GM18499 (cell line): ENCODE results near the gene PWP1.
A peak's percentile ranks its signal among the peaks of the same experiment; 100 is the strongest.

Source experiments
- ATAC-seq: cut with Tn5 transposase; IDR thresholded peaks from one replicate; pipeline ENCODE4 v1.9.1; 2021; ENCODE audit warnings: moderate number of reproducible peaks; ENCODE audit not compliant: insufficient read depth, unreplicated experiment

Gene PWP1

DNA sequence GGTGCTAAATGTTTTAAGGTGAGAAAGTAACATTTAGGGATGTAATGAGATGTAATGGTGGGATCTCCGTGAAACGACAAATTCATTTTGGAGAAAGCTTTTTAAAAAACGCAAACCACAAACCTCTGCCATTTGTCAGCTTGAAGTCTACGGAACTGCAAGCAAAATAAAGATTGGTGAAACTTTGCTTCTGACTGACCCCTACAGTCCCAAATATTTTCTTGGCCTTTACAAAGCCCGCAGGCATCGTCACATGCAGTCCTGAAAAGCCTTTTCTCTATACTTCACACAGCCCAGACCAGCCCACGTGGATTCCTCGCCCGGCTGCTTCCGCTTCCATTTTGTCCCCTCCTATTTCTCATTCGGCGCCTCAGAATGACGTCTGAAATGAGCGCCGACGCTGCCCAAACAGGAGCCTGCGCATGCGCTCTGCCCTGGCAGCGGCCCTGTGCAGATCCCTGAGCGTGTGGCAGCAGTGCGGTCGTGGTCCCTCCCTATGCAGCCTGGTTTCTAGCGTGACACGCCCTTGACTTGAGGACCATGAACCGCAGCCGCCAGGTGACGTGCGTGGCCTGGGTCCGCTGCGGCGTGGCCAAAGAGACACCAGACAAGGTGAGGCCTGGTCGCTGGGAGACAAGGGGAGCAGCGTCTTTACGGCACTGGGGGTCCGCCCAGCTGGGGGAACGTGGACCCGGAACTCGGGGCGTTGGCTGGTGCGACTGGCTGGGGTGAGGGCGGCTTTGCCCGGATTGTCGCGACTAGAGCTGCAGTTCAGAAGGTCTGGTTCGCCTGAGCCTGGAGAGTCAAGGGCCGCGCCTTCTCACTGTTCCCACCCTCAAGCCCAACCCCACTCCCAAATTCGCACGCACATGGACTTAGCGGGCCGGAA, at the start of gene PWP1:
TSS of gene PWP1 (plus strand) at position 440 of the 889 bp plus-strand sequence. CDS start at position 541, 101 bp downstream.
- peak; percentile 68 for ATAC-seq

DNA sequence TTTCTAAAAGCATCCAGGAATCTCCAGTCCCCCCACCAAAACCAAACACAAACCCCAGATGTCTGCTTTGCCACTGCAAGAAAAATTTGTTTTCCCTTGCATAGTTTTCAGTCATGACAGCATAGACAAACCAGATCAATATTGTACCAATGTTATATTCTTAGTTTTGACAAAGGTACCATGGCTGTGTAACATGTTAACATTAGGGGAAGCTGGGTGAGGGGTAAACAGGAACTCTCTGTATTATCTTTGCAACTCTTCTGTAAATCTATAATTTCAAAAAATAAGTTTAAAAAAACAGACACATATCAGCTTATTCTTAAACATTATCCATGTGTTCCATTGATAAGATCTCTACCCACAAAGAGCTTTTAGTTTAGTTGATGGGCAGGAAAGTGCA, 44.4 kb upstream of the PWP1 start:
- ATAC-seq = no peak

DNA sequence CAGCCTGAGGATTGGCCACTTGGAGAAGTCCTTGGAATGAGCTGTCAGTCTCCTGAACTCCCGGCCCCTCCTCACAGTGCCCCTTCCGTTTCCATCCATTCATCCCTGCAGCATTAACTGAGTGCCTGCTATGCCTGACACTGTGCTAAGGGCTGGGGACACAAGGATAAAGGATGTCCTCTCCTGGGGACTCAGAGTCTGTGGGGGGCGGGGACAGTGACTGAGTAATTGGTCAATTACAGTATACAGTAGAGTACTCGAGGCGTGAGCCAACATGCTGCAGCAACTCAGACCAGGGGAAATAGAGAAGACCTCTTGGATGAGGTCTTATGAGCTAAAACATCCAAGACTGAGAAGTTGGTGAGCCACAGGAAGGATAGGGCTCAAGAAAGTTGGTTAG, 43.4 kb upstream of the PWP1 start:
- ATAC-seq = no peak

DNA sequence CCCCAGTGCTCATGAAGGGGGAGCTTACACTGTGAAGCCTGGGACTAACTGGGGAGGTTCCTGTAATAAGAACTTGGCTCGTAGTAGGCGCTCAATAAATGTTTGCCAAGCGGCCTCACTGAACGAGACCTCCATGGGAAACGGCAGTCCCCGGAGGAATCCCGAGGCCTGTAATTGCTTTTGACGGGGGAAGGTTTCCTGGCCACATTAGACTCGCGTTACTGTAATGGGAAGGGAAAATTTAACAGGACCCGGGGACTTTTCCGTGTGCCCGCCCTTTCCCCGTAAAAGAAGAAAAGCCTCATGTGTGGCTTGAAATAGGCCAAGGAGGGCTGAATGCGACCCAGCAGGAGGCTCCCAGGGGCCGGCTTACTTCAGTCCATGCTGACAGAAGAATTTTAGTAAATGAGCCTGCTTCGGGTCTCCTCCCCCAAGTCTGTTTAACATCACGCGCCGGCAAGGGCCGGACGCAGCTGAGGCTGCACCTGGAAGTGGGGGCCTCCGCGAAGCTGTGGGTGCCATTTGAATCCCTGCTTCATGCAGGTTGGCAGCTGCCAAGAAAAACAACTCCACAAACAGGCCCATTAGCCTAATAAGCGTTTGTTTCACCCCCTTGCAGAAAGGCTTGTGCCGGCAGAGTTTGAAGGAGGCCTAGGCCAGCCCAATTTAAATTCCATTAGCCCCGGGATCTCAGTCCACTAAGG, 39.8 kb upstream of the PWP1 start:
- no peak for ATAC-seq

DNA sequence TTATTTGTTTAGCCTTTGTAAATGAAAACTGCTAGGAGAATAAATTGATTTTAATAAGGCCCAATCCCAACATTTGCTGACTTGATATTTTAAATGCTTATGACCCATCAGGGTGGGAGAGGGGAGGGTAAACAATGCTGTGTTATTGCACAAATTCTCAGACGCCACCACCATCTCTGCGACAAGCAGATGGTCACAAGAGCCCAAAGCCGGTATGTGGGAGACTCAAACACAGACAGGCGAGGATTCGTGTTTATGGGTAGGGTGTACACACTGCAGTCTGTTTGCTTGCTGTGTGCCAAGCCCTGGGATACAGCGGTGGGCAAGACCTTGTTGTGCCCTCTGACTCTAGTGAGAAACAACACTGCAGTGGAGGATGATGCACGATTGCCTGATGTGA, 39.2 kb upstream of the PWP1 start:
- ATAC-seq = no peak

DNA sequence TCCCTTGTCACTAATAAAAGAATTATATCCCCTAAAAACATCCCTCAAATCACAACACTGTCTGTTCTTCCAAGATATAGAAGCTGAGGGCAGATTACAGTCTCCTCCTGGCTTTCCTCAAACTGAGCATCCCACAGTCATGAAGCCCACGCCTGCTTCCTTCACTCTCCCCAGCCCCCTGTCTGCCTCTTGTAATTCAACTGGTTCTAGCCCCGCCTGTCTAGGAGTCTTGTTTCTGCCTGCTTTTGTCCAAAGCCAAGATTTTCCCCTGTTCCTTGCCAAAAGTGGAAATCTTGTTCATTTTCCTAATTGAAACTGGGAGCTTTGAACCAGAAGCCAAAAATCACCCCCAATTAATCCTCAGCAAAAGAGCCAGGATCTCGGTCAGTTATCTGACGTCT, 35.9 kb upstream of the PWP1 start:
- ATAC-seq = no peak

DNA sequence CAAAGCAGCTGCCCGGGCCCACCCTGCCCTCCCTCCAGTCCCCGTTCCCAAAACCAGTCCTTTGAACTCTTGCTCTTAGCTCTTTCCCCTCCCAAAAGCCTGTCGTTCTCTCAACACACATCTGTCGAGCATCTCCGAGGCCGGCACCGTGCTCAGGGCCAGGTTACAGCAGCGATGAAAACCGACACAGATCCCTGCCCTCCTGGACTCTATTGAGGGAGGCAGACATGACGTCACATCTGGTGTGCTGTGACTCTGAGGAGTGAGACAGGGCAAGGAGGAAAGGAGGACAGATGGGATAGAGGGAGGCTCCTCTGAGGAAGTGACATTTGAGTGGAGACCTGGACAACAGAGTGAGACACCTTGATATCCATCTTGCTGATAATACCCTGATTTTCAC, 34.6 kb upstream of the PWP1 start:
- ATAC-seq = no peak

DNA sequence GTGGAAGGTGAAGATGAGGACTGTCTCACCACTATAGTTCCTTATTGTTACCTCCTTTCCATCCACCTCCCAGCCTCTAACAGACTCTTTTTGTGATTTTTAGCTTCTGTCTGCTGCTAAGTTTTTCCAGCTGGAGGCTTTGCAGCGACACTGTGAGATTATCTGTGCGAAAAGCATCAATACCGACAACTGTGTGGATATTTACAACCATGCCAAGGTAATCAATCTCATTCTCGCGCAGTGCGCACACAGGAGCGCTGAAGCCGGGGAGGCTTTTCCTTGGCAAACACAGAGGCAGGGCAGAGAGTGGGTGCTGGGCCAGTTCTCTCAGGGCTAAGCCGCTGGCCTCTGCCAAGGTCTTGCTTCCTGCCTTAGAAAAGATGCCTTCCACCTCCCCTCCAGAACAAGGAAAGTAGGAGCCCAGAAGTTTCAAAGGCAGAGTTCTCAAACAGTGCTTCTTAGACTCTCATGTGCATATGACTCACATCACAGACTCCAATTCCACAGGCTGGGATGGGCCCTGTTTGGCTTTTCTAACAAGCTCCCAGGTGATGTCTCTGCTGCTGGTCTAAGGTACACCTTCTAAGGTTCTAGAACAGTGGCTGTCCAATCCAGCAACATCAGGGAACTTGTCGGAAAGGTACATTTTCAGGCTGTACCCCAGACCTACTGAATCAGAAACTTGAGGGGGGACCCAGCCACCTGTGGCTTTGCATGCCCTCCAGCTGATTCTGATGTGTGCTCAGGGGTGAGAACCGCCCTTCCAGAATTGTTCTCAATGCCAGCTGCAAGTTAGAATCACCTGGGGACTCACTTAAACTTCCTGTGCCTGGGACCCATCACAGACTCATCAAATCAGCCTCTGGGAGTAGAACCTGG, 33.8 kb upstream of the PWP1 start:
- ATAC-seq = no peak

DNA sequence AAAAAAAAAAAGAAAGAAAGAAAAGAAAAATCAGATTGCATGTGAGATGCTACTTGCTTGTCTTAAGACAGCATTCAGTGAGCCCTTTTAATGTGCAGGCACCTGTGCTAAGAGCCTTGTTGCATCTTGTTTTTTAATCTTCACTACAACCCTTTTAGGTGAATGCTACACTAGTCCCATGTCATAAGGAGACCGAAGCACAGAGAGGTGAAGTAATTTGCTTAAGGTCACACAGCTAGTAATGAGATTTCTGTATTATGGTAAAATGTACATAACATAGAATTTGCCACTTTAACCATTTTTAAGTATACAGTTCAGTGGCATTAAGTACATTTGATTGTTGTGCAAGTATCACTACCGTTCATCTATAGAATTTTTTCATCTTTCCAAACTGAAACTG, 32.1 kb upstream of the PWP1 start:
- ATAC-seq = no peak

DNA sequence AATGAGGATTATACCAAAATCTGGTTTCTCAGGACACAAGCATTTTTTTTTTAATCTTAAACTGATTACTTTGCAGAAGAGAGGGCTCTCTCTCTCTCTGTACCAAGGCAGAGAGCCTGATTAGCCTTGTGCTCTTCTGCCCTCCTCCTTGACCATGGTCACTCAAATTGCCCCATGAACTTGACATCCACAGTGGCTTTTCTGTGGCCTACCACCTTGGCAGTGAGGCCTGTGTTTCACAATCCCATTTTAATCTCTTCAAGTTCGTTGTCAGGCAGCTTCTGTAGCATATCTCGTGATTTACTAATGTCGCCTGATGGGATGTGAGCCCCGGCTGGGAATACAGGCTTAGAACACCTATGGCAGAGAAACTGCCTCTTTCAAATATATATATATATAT, 30.7 kb upstream of the PWP1 start:
- no peak for ATAC-seq

DNA sequence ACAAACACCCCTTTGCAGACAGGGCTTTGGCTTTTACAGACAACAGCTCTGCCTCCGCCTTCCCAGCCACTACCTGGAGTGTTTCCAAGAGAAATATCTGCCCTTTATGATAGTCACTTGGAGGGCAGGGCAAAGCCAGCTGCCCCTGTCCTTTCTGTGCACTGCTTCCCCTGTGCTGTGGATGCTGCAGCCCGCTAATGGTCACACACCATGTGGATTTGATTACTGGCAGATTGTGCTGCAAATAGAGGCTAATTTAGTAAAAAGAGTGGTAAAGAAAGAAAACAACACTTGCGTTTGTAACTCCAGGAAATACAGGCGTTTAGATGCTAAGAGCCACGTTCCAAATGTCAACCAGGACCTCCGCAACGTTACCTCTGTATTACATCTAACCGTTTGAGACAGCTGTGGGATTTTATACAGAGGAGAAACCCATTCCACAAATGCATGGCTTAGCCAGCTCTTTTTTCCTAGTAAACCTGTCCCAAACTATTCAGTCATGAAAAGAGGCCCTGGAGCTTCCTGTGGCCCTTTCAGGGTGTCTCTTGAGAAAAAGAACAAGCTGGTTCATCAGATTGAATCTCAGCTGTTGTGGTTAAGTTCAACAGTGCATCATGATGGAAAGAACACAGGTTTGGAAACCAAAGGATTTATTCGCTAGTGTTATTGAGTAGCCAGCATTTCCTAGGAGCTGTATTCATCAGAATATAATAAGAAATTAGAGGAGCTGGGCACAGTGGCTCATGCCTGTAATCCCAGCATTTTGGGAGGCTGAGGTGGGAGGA, 30.1 kb upstream of the PWP1 start:
- no peak for ATAC-seq

DNA sequence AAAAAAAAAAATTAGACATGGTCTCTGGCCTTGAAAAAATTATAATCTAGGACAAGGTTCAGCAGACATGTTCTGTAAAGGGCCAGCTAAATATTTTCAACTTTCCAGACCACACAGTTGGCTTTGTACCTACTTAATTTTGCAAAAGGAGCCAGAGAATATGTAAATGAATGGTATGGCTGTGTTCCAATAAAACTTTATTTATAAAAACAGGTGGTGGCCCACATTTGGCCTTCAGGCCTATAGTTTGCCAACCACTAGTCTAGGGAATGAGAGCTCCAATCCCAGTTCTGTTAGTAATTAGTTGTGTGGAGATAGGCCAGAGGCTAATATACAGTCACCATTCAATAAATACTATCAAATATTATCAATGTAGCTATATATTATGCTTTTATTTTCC, 29.3 kb upstream of the PWP1 start:
- no peak for ATAC-seq

DNA sequence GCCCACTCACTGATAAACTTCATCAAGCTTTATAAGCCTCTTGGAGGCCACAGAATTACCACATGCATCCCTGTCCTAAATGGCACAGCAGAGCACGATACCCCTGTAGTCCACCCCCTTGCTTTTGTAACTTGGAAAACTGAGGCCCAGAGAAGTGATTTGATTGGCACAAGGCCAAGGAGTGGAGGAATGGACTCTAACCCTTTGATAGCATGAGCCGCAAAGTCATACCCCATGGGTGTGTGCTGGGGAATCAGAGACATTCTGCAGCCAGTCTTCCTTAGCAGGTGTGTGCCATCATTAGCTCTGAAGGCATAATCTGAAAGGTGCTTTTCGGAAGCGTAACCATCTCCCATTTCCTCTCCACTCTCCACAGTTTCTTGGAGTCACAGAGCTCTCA, 28.5 kb upstream of the PWP1 start:
- no peak for ATAC-seq

DNA sequence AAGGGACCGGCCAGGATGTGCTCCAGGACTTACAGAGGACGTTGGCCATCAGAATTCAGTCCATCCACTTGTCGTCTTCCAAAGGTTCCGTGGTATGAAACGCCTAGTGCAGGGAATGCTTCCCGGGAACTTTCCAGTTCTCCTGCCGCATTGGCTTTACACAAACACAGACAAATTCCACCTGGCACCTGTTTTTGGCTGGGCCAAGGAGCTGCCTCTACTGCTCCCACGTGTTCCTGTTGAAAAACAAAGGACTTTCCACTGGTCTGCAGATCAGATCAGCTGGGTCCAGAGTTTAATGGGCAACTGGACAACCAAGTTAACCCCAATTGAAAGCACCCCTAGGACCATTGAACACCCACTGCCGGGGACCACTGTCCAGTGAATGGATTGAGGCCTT, 28.0 kb upstream of the PWP1 start:
- ATAC-seq = no peak

DNA sequence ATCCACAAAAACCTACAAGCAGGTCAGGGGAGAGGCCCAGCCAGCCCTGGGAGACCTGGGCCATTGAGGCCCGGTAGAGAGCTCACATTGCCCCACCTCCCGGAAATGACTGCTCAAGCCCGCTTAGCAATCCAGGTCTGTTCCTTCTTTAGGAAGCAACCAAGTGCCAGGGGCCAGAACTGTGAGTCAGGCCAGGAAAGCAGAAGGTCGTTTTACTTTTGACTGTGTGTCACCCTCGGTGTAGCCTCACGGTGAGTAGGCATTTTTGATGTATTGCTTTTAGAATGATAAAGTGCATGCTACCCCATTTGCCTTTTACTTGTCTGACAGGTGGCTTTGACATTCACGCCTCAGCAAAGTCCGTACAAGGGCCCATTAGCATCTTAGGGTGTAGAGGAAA, 25.4 kb upstream of the PWP1 start:
- no peak for ATAC-seq

DNA sequence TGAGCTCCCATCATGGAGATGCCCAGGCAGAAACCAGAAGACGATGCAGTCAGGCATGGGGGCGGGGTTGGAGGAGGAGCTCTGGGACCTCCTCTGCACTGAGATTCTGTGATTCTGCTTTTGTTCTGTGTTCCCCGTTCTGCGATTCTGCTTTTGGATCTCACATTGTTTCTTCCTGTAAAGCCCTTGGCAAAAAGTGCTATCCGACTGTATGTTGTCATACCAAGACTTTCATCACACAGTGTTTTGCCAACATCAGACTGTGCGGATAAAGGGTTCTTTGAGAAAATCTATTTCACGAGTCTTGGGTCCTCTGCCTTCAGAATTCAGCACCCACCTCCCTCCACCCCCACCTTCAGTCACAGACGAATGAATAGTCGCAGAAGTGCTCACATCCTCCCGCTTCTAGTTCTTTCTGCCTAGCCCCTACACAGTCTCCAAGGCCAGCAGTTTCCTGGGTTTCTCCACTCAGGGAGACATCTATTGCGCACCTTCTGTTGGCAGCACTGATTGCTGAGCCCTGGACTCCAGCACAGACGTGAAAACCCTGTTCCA, 24.7 kb upstream of the PWP1 start:
- no peak for ATAC-seq

DNA sequence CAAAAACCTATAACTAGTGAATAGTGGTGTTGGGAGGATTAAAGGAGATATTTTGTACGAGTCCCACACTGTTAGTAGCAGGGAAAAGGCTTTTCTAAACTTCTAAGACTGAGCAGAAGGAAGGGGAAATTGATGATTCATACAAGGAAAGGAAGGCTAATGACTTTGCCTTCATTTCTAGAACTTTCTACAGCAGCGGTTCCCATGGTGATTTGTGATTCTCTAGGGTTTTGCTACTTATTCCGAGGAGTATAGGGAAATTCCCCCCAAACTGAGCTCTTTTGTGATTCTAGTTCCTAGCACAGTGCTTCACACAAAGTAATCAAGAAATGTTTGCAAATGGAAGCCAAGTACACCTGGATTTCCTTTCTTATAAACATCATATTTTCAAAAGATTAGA, 23.8 kb upstream of the PWP1 start:
- ATAC-seq = no peak

DNA sequence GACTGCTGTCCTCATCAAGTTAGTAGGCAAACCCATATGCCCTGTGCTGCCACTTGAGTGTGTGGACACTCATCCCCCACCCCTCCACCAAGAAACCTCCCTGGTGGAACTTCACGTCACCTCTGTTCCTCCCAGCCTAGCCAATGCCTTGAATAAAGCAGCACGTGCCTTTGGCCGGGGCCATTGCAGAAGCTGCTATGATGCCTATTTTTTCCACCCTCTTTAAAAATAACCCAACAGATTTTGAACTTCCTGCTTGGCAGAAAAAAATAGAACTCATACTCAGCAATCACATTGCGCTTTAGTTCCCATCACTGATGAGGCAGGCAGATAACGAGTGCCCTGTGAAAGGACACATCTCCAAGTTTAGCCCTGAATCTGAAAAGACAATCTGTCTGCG, 23.1 kb upstream of the PWP1 start:
- no peak for ATAC-seq

DNA sequence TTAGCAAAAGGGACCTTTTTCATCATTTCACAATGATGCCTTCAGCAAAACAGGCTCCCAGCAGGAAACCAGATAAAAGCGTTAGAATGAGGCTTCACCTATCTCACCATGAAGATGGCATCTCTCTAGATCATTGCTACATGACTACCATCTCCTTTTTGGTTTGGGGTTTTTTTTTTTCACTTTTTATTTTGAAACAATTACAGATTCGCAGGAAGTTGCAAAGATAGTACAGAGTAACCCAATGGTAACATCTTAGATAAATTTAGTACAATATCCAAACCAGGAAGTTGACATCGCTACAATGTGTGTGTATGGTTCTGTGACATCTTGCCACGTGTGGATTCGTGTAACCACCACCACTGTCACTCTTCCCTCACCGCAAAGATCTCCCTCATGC, 22.3 kb upstream of the PWP1 start:
- no peak for ATAC-seq

DNA sequence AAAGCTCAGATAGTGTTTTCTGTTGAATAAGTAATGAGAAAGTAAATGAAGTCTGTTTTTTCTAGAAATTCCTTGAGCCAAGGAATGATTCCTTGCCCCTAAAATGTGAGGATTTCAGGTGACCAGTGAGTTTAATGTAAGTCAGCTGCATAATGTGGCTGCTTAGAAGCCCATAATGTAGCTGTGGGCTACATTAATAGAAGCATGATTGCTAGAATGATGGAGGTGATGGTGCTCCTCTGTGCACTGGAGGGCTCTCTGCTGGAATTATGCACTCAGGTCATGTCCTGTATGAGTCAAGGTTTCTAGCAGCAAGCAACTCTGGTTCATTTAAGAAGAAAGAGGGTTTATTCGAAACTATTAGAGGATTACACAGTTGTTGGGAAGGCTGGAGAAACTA, 19.6 kb upstream of the PWP1 start:
- ATAC-seq = no peak
